ENCODE measurements around the gene HIP1R.

DNA sequence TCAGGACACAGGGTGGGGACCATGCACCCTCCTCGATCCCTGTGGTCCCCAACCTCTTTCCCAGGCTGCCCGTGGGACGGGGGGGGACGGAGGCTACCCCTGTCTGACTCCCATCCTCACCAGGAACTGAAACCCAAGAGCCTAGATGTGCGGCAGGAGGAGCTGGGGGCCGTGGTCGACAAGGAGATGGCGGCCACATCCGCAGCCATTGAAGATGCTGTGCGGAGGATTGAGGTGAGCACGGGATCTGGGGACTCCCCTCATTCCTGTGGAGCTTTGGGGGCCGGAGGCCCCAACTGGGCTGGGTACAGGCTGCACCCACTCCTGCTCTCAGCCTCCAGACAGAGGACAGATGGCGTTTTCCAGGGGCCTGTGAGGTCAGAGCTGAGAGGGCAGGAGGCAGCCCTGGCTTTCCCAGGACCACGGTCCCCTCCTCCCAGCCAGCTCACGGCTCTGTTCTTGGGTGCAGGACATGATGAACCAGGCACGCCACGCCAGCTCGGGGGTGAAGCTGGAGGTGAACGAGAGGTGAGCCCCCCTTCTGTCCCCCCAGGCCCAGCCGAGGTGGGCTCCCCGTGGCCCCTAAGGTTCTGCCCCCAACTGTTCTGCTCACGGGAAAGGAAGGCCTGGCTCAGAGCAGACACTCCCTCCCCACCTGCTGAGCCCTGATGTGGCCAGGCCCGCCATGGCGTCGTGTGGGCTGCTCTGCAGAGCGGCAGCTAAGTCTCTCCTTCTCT is 24.2 kb downstream of the HIP1R start:
- no peak for TF ChIP-seq YY1 (IDR thresholded peaks at IDR 0.05; ENCODE audit: low read depth)
- TF ChIP-seq, protein P1, sequence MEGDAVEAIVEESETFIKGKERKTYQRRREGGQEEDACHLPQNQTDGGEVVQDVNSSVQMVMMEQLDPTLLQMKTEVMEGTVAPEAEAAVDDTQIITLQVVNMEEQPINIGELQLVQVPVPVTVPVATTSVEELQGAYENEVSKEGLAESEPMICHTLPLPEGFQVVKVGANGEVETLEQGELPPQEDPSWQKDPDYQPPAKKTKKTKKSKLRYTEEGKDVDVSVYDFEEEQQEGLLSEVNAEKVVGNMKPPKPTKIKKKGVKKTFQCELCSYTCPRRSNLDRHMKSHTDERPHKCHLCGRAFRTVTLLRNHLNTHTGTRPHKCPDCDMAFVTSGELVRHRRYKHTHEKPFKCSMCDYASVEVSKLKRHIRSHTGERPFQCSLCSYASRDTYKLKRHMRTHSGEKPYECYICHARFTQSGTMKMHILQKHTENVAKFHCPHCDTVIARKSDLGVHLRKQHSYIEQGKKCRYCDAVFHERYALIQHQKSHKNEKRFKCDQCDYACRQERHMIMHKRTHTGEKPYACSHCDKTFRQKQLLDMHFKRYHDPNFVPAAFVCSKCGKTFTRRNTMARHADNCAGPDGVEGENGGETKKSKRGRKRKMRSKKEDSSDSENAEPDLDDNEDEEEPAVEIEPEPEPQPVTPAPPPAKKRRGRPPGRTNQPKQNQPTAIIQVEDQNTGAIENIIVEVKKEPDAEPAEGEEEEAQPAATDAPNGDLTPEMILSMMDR (IDR thresholded peaks at IDR 0.05) = no peak
- TF ChIP-seq POLR2AphosphoS5 (IDR thresholded peaks at IDR 0.05; ENCODE audit: low read depth, low read length) = no peak
- no peak for TF ChIP-seq MAX (IDR thresholded peaks at IDR 0.05; ENCODE audit: low read depth)
- TF ChIP-seq USF2 (IDR thresholded peaks at IDR 0.05; ENCODE audit: borderline replicate concordance, low read depth, low read length) = no peak
- no peak for TF ChIP-seq GABPA (IDR thresholded peaks at IDR 0.05; ENCODE audit: low read depth)
- TF ChIP-seq ELF1 (IDR thresholded peaks at IDR 0.05) = no peak
- TF ChIP-seq MEF2A (IDR thresholded peaks at IDR 0.05; ENCODE audit: borderline replicate concordance, low read depth) = no peak
- no peak for TF ChIP-seq EZH2phosphoT487 (IDR thresholded peaks at IDR 0.05; ENCODE audit: borderline replicate concordance, low read depth)
